Measurements from ENCODE around the gene MAP2K5. TPM values are rescaled to one million over a fixed set of nuclear protein-coding genes. Genes with fewer than 3 reads are reported as not detected.

MAP2K5 gene
- total and polyA plus RNA-seq, 10 of the 15 experiments (the other 5 are each of a cell fraction or from before 2014, with no cell fraction given): 1.3 to 19.4 (median 9.6) TPM

DNA sequence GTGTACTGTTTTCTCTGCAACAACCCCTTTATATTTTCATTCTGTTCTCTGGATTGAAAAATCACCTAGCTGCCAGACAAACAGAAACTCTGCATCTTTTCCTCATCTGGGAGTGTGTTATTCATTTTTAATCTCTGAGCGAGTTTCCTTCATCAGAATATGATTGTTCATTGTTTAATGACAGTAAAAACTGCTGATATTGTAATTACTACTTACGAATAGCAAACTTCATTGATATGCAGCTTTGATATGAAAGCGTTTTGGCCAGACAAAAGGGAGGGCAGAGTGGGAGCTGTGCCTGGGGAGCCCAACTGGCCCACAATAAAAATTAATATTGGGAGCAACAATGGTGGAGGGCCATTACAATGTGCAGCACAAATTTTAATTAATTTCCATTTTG lies 150.1 kb downstream of the MAP2K5 start:
- H3K4me3 ChIP-seq: no peak overlapping the region
- ATAC-seq (no peak), DNase-seq (ENCODE audit: low read depth, low spot score) (no peak), FAIRE-seq (no peak)
- no peak overlapping the region for H2AFZ ChIP-seq (ENCODE audit: control insufficient read depth, low read depth, low read length)
- H3K4me1 ChIP-seq (ENCODE audit: control insufficient read depth, insufficient read depth, low read length): no peaks in the 10 kb centered on the region
- no peak for TF ChIP-seq STAT1 (conservative IDR thresholded peaks at IDR 0.05)
- TF ChIP-seq, protein P1, sequence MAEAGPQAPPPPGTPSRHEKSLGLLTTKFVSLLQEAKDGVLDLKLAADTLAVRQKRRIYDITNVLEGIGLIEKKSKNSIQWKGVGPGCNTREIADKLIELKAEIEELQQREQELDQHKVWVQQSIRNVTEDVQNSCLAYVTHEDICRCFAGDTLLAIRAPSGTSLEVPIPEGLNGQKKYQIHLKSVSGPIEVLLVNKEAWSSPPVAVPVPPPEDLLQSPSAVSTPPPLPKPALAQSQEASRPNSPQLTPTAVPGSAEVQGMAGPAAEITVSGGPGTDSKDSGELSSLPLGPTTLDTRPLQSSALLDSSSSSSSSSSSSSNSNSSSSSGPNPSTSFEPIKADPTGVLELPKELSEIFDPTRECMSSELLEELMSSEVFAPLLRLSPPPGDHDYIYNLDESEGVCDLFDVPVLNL (IDR thresholded peaks at IDR 0.05; ENCODE audit: low read depth, low read length): no peak
- POLR2A ChIA-PET: no interaction called here
- H3K27ac ChIP-seq (ENCODE audit: control insufficient read depth, insufficient read depth): no peak overlapping the region
- RAD21 ChIA-PET (ENCODE audit: unreplicated experiment): no interaction called here
- no TSS peak for BruUV-seq (replicated peaks)
- H3K9me3 ChIP-seq (replicated peaks; ENCODE audit: control insufficient read depth, insufficient read depth, low read length): no peaks in the 10 kb centered on the region
- in situ Hi-C loops (cut with MboI) (no loop called here), intact Hi-C loops (cut with micrococcal nuclease; ENCODE audit: unreplicated experiment) (no loop called here)
- SMC1A ChIA-PET (ENCODE audit: uncharacterized antibody, unreplicated experiment): interaction anchor here (1.1 kb wide), 1 partner anchor 24 kb away, joined by 3 read pairs; no protein-coding TSS in a partner anchor
- H4K20me1 ChIP-seq (ENCODE audit: control insufficient read depth, insufficient read depth): no peaks in the 10 kb centered on the region; the same call in 1 of the 2 replicates
- H3K36me3 ChIP-seq (ENCODE audit: control insufficient read depth in 2 of 2, insufficient read depth in 2 of 2, low read length in 1 of 2): no peaks in the 10 kb centered on the region
- no peak overlapping the region for H3K9ac ChIP-seq (ENCODE audit: control insufficient read depth, insufficient read depth, low read length)
- CTCF ChIA-PET: no interaction called here
- 94% methylated on average over 3 of the region's 3 CpGs for WGBS (ENCODE audit: insufficient coverage, insufficient replicate concordance, low lambda C conversion rate, missing lambda C conversion rate)
- H3K4me2 ChIP-seq (ENCODE audit: control insufficient read depth, insufficient read depth): no peak overlapping the region
- H3K27me3 ChIP-seq (replicated peaks in 1 of 2; ENCODE audit: control insufficient read depth in 2 of 2, insufficient read depth in 2 of 2, low read length in 1 of 2): no peaks in the 10 kb centered on the region
- H3K79me2 ChIP-seq (ENCODE audit: control insufficient read depth, insufficient read depth, low read length): no peaks in the 10 kb centered on the region

DNA sequence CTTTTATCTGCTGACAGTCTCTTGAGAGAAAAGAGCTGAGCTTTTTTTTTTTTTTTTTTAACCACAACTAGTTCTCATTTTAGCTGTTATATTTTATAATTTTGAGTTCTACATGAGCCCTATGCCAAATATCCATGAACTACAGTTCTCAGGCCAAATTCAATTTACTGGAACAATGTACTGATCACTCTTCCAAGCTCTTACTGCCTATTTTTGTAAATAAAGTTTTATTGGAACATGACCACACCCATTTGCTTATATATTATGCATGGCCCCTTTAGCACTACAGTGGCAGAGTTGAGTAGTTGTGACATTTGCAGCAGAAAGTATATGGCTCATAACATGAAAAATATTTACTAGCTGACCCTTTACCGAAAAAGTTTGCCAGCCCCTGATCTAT lies 153.6 kb downstream of the MAP2K5 start:
- no peaks in the 10 kb centered on the region for H3K4me1 ChIP-seq (ENCODE audit: control insufficient read depth, insufficient read depth, low read length)
- no peak overlapping the region for H2AFZ ChIP-seq (ENCODE audit: control insufficient read depth, low read depth, low read length)
- H3K27me3 ChIP-seq (replicated peaks in 1 of 2; ENCODE audit: control insufficient read depth in 2 of 2, insufficient read depth in 2 of 2, low read length in 1 of 2): no peaks in the 10 kb centered on the region
- H3K4me2 ChIP-seq (ENCODE audit: control insufficient read depth, insufficient read depth): no peak overlapping the region
- BruUV-seq (replicated peaks): no TSS peak
- no peaks in the 10 kb centered on the region; the same call in 2 of the 3 replicates for H3K9me3 ChIP-seq (replicated peaks; ENCODE audit: control insufficient read depth, insufficient read depth, low read length)
- H3K27ac ChIP-seq (ENCODE audit: control insufficient read depth, insufficient read depth): no peak overlapping the region
- DNase-seq (ENCODE audit: low read depth, low spot score) (no peak), ATAC-seq (no peak), FAIRE-seq (no peak)
- H3K9ac ChIP-seq (ENCODE audit: control insufficient read depth, insufficient read depth, low read length): no peak overlapping the region
- ChIA-PET RAD21 (ENCODE audit: unreplicated experiment) (interaction anchor here (0.7 to 0.8 kb wide), 2 partner anchors 195 to 1076 kb away, joined by 3 to 6 read pairs; no protein-coding TSS in a partner anchor), SMC1A (ENCODE audit: uncharacterized antibody, unreplicated experiment) (interaction anchor here (0.6 to 1.5 kb wide), 9 partner anchors 8 to 195 kb away, joined by 3 to 5 read pairs (median 3); no protein-coding TSS in a partner anchor), CTCF (interaction anchor here (1.2 kb wide), 1 partner anchor 11 kb away, joined by 4 read pairs; no protein-coding TSS in a partner anchor), POLR2A (interaction anchor here (1.2 kb wide), 1 partner anchor 58 kb away, joined by 4 read pairs; no protein-coding TSS in a partner anchor)
- intact Hi-C loops (cut with micrococcal nuclease; ENCODE audit: unreplicated experiment) (no loop called here), in situ Hi-C loops (cut with MboI) (no loop called here)
- no peaks in the 10 kb centered on the region for H3K36me3 ChIP-seq (ENCODE audit: control insufficient read depth in 2 of 2, insufficient read depth in 2 of 2, low read length in 1 of 2)
- no peak for TF ChIP-seq ZNF274 (IDR thresholded peaks at IDR 0.05; ENCODE audit: insufficient read depth, insufficient read length)
- TF ChIP-seq, protein P2, sequence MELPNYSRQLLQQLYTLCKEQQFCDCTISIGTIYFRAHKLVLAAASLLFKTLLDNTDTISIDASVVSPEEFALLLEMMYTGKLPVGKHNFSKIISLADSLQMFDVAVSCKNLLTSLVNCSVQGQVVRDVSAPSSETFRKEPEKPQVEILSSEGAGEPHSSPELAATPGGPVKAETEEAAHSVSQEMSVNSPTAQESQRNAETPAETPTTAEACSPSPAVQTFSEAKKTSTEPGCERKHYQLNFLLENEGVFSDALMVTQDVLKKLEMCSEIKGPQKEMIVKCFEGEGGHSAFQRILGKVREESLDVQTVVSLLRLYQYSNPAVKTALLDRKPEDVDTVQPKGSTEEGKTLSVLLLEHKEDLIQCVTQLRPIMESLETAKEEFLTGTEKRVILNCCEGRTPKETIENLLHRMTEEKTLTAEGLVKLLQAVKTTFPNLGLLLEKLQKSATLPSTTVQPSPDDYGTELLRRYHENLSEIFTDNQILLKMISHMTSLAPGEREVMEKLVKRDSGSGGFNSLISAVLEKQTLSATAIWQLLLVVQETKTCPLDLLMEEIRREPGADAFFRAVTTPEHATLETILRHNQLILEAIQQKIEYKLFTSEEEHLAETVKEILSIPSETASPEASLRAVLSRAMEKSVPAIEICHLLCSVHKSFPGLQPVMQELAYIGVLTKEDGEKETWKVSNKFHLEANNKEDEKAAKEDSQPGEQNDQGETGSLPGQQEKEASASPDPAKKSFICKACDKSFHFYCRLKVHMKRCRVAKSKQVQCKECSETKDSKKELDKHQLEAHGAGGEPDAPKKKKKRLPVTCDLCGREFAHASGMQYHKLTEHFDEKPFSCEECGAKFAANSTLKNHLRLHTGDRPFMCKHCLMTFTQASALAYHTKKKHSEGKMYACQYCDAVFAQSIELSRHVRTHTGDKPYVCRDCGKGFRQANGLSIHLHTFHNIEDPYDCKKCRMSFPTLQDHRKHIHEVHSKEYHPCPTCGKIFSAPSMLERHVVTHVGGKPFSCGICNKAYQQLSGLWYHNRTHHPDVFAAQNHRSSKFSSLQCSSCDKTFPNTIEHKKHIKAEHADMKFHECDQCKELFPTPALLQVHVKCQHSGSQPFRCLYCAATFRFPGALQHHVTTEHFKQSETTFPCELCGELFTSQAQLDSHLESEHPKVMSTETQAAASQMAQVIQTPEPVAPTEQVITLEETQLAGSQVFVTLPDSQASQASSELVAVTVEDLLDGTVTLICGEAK (IDR thresholded peaks at IDR 0.05; ENCODE audit: borderline replicate concordance): peak; percentile 75
- 100% methylated on average over 1 of the region's 1 CpG for WGBS (ENCODE audit: insufficient coverage, insufficient replicate concordance, low lambda C conversion rate, missing lambda C conversion rate)
- no peaks in the 10 kb centered on the region for H3K79me2 ChIP-seq (ENCODE audit: control insufficient read depth, insufficient read depth, low read length)
- H4K20me1 ChIP-seq (ENCODE audit: control insufficient read depth, insufficient read depth): no peaks in the 10 kb centered on the region; the same call in 1 of the 2 replicates
- H3K4me3 ChIP-seq: no peak overlapping the region

Measured in GM12878 (cell line).